CD8-positive, alpha-beta memory T cell (primary cell): ENCODE data around the gene CHST1. TPM values are rescaled to one million over a fixed set of nuclear protein-coding genes. Genes with fewer than 3 reads are reported as not detected.

ENCODE experiments used
- CTCF ChIA-PET: fragments of 350-600 bp; sonication (Branson Sonifier 250); formaldehyde crosslinking; loops from one replicate; lab custom pipeline; 2021; ENCODE audit warnings: antibody characterized with exemption; lab: Charles Lee
- POLR2A ChIA-PET: fragments of 350-600 bp; sonication (Branson Sonifier 250); formaldehyde crosslinking; loops from one replicate; lab custom pipeline; 2021; ENCODE audit warnings: antibody characterized with exemption; lab: Charles Lee
- DNase-seq, 5 donors: peaks; one replicate each; pipeline versions ENCODE4 v3.0.0 to v3.0.0-alpha.2; 2020 to 2022; ENCODE audit warnings: mixed read lengths in 1 of 5
- H3K27ac ChIP-seq: one replicate; pipeline ENCODE4 v1.7.0; 2013; ENCODE audit warnings: low read depth, mild to moderate bottlenecking, low read length, moderate library complexity
- H3K27me3 ChIP-seq: 2 replicates; pipeline ENCODE4 v1.7.0; 2013; ENCODE audit warnings: low read length, mild to moderate bottlenecking; ENCODE audit not compliant: insufficient read depth, poor library complexity, severe bottlenecking
- H3K36me3 ChIP-seq: 2 replicates; pipeline ENCODE4 v1.7.0; 2013; ENCODE audit warnings: mild to moderate bottlenecking, low read length, moderate library complexity; ENCODE audit not compliant: insufficient read depth
- H3K4me1 ChIP-seq: 2 replicates; pipeline ENCODE4 v1.7.0; 2013; ENCODE audit warnings: mild to moderate bottlenecking, low read length, moderate library complexity; ENCODE audit not compliant: insufficient read depth
- H3K4me3 ChIP-seq: 2 replicates; pipeline ENCODE4 v1.7.0; 2013; ENCODE audit warnings: mild to moderate bottlenecking, low read length
- H3K9me3 ChIP-seq: 2 replicates; pipeline ENCODE4 v1.7.0; 2013; ENCODE audit warnings: mild to moderate bottlenecking, low read length
- H3K27ac Mint-ChIP-seq, 8 donors: one replicate each; pipeline ENCODE4 v1.8.0; 2020 to 2021; ENCODE audit warnings: mixed read lengths in 8 of 8, mild to moderate bottlenecking in 6 of 8, inconsistent platforms in 3 of 8, moderate library complexity in 3 of 8
- H3K27me3 Mint-ChIP-seq, 2 donors: one replicate each; pipeline ENCODE4 v1.8.0; 2020 to 2021; ENCODE audit warnings: mixed read lengths in 2 of 2, mild to moderate bottlenecking in 1 of 2, moderate library complexity in 1 of 2
- H3K36me3 Mint-ChIP-seq, 3 donors: one replicate each; pipeline ENCODE4 v1.8.0; 2020 to 2021; ENCODE audit warnings: mixed read lengths in 3 of 3, inconsistent platforms in 1 of 3, mild to moderate bottlenecking in 1 of 3
- H3K4me1 Mint-ChIP-seq, 3 donors: one replicate each; pipeline ENCODE4 v1.8.0; 2020 to 2021; ENCODE audit warnings: mixed read lengths in 3 of 3, inconsistent platforms in 1 of 3, mild to moderate bottlenecking in 1 of 3
- H3K4me3 Mint-ChIP-seq, 7 donors: one replicate each; pipeline ENCODE4 v1.8.0; 2020 to 2021; ENCODE audit warnings: mixed read lengths in 7 of 7, mild to moderate bottlenecking in 6 of 7, moderate library complexity in 4 of 7, inconsistent platforms in 2 of 7
- H3K9me3 Mint-ChIP-seq, 5 donors: one replicate each; pipeline ENCODE4 v1.8.0; 2020 to 2022; ENCODE audit warnings: mixed read lengths in 5 of 5, mild to moderate bottlenecking in 3 of 5, moderate library complexity in 2 of 5, inconsistent platforms in 1 of 5
- polyA plus RNA-seq: library from polyadenylated mRNA; unstranded; fragments of 300-500 nt; fragmentation: Illumina TruSeq; gene quantifications from one replicate; pipeline ENCODE4 v1.2.3, GENCODE V29; 2021
- total RNA-seq, 2 experiments: library from RNA; stranded (reverse); gene quantifications; one replicate each; pipeline ENCODE4 v1.2.3, GENCODE V29; 2021

Gene CHST1
- total and polyA plus RNA-seq, 3 experiments from 2014 or later = 0.80 to 0.94 TPM; not detected in 1

DNA sequence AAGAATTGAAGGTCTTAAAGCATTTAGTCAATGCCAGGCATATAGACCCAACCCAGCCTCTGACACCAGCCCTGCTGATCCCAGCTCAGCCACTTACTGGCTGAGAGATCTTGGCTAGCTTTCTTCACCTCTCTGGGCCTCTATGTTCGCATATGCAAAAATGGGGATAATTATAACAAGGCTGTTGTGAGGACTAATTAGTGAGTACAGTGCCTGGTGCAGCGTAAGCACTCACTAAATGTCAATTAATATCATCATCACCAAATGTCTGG, 10.5 kb downstream of the CHST1 start:
- Mint-ChIP-seq H3K4me3 (peak overlapping the region in 1 of 7 donors; percentile 58), H3K27ac (no peak overlapping the region), H3K4me1 (peaks cover 4 to 12% (median 7%) of the 10 kb centered on the region in 3 donors), H3K36me3 (no peaks in the 10 kb centered on the region), H3K27me3 (peaks cover 22 to 38% of the 10 kb centered on the region in 2 donors), H3K9me3 (no peaks in the 10 kb centered on the region)
- no peak for DNase-seq
- no peaks in the 10 kb centered on the region for H3K27me3 ChIP-seq
- H3K4me1 ChIP-seq = no peaks in the 10 kb centered on the region
- H3K9me3 ChIP-seq = no peaks in the 10 kb centered on the region
- H3K4me3 ChIP-seq = no peak overlapping the region
- CTCF ChIA-PET = interaction anchor here (0.8 to 3.8 kb wide), 10 partner anchors 9 to 727 kb away, joined by 3 to 29 read pairs (median 4); no protein-coding TSS in a partner anchor
- no peaks in the 10 kb centered on the region for H3K36me3 ChIP-seq
- POLR2A ChIA-PET = no interaction called here
- no peak overlapping the region for H3K27ac ChIP-seq

GRCh38 chr11:45654231-45655011, 11.0 kb downstream of the CHST1 start:
- POLR2A ChIA-PET = no interaction called here
- Mint-ChIP-seq H3K27me3 (peaks cover 19 to 33% of the 10 kb centered on the region in 2 donors), H3K27ac (no peak overlapping the region), H3K9me3 (no peaks in the 10 kb centered on the region), H3K4me3 (no peak overlapping the region), H3K4me1 (peaks cover 4 to 12% (median 7%) of the 10 kb centered on the region in 3 donors), H3K36me3 (no peaks in the 10 kb centered on the region)
- H3K9me3 ChIP-seq = no peaks in the 10 kb centered on the region
- no peaks in the 10 kb centered on the region for H3K4me1 ChIP-seq
- CTCF ChIA-PET = interaction anchor here (0.8 to 3.8 kb wide), 10 partner anchors 9 to 726 kb away, joined by 3 to 29 read pairs (median 4); no protein-coding TSS in a partner anchor
- H3K27me3 ChIP-seq = no peaks in the 10 kb centered on the region
- no peak for DNase-seq
- H3K36me3 ChIP-seq = no peaks in the 10 kb centered on the region
- no peak overlapping the region for H3K27ac ChIP-seq
- H3K4me3 ChIP-seq = no peak overlapping the region

DNA sequence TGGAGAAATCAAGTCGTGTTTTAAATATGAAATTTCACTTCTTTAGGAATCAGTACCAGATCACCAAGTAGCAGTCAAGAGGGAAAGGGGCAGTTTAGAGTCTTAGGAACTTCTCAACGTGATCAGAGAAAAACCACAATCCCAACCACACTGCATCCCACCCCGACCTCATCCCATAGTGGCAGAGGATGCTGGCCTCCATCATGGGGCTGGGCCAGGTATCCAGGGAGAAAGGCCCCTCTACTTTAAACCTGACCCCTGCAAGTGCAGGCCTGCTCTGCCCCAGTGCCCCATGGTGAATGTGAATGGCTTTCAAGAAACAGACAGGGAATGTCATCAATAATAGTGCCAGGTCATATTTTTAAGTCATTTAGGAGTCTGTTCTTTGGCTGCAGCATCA, 12.1 kb downstream of the CHST1 start:
- H3K27me3 Mint-ChIP-seq = peaks cover 22 to 35% of the 10 kb centered on the region in 2 donors
- H3K27ac ChIP-seq = no peak overlapping the region
- CTCF ChIA-PET = interaction anchor here (3.8 kb wide), 1 partner anchor 282 kb away, joined by 29 read pairs; no protein-coding TSS in a partner anchor

GRCh38 chr11:45652781-45653180, 12.6 kb downstream of the CHST1 start:
- Histone ChIP-seq H3K9me3 (no peaks in the 10 kb centered on the region), H3K27ac (no peak overlapping the region), H3K4me3 (no peak overlapping the region), H3K4me1 (no peaks in the 10 kb centered on the region), H3K36me3 (no peaks in the 10 kb centered on the region), H3K27me3 (no peaks in the 10 kb centered on the region)
- ChIA-PET POLR2A (no interaction called here), CTCF (interaction anchor here (3.8 kb wide), 1 partner anchor 281 kb away, joined by 29 read pairs; no protein-coding TSS in a partner anchor)
- DNase-seq = peak in 1 of 5 donors; percentile 13
- Mint-ChIP-seq H3K36me3 (no peaks in the 10 kb centered on the region), H3K27ac (no peak overlapping the region), H3K27me3 (peaks cover 20 to 30% of the 10 kb centered on the region in 2 donors), H3K9me3 (no peaks in the 10 kb centered on the region), H3K4me1 (peaks cover 4 to 12% (median 7%) of the 10 kb centered on the region in 3 donors), H3K4me3 (no peak overlapping the region)

More for the DNA sequence above, 12.1 kb downstream of the CHST1 start:
- Histone ChIP-seq H3K27me3 (no peaks in the 10 kb centered on the region), H3K4me1 (no peaks in the 10 kb centered on the region), H3K4me3 (no peak overlapping the region), H3K9me3 (no peaks in the 10 kb centered on the region), H3K36me3 (no peaks in the 10 kb centered on the region)
- H3K4me3 Mint-ChIP-seq = no peak overlapping the region
- H3K9me3 Mint-ChIP-seq = no peaks in the 10 kb centered on the region
- no peak overlapping the region for H3K27ac Mint-ChIP-seq
- POLR2A ChIA-PET = no interaction called here
- peaks cover 4 to 12% (median 7%) of the 10 kb centered on the region in 3 donors for H3K4me1 Mint-ChIP-seq
- DNase-seq = no peak
- no peaks in the 10 kb centered on the region for H3K36me3 Mint-ChIP-seq

DNA sequence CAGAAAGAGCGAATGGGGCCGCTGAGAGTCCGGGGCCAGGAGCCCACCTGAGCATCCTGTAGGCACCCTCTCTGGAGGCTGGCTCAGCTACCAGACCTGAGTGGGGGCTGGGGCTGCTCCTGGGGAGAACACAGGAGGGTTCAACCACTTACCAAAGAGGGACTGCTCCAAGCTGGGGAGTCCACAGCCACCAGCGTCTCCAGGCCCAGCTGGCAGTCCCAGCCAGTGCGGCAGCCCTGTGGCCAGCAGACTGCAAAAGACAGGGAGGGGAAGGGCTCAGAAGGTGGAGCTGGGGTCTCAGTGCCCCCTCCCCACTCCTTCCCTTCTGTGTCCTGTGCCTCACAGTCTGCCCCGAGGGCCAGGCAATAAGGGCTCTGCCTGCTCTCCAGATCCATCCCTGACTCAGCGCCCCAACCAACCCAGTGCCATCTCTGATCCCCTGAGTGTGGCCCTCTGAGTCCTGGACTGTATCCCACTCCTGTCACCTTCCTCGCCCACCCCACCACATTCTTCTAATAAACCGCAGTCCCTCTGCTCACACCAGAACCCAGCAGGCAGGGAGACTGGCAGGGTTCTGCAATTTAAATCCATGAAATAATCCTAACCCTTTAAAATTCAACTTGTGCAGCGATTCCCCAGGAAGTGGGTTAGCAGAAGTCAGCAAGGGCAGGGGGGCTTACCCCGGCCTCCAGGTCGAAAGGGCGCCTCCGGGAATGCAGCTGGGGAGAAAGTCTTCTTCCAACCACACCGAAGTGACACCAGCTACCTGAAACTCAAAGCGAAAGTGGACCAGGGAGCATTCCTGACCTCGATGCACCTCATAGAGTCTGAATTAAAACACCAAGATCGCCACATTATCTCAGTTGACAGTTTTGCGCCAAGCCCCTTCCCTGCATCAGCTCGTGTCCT, 13.3 kb downstream of the CHST1 start:
- Histone ChIP-seq H3K27ac (no peak overlapping the region), H3K36me3 (no peaks in the 10 kb centered on the region), H3K4me3 (no peak overlapping the region), H3K4me1 (no peaks in the 10 kb centered on the region), H3K9me3 (no peaks in the 10 kb centered on the region), H3K27me3 (no peaks in the 10 kb centered on the region)
- POLR2A ChIA-PET = no interaction called here
- Mint-ChIP-seq H3K27ac (no peak overlapping the region), H3K4me1 (peaks cover 4 to 12% (median 11%) of the 10 kb centered on the region in 3 donors), H3K4me3 (no peak overlapping the region), H3K9me3 (no peaks in the 10 kb centered on the region), H3K36me3 (no peaks in the 10 kb centered on the region), H3K27me3 (peaks cover 18 to 28% of the 10 kb centered on the region in 2 donors)
- CTCF ChIA-PET = interaction anchor here (3.8 kb wide), 1 partner anchor 280 kb away, joined by 29 read pairs; no protein-coding TSS in a partner anchor
- DNase-seq = peak in 1 of 5 donors; percentile 42

- no peak overlapping the region for H3K4me3 ChIP-seq
- no peak overlapping the region for H3K4me3 Mint-ChIP-seq
- peaks cover 4 to 12% (median 12%) of the 10 kb centered on the region in 3 donors for H3K4me1 Mint-ChIP-seq
- ChIA-PET CTCF (no interaction called here), POLR2A (no interaction called here)
- peaks cover 17 to 25% of the 10 kb centered on the region in 2 donors for H3K27me3 Mint-ChIP-seq
- no peaks in the 10 kb centered on the region for H3K4me1 ChIP-seq
- H3K27me3 ChIP-seq = no peaks in the 10 kb centered on the region
- DNase-seq = no peak
- H3K9me3 ChIP-seq = no peaks in the 10 kb centered on the region
- no peak overlapping the region for H3K27ac Mint-ChIP-seq
- peaks cover 0 to 2% (median 0%) of the 10 kb centered on the region in 5 donors for H3K9me3 Mint-ChIP-seq
- no peaks in the 10 kb centered on the region for H3K36me3 ChIP-seq
- no peaks in the 10 kb centered on the region for H3K36me3 Mint-ChIP-seq
- H3K27ac ChIP-seq = no peak overlapping the region
Measured at GRCh38 chr11:45651156-45651555, 14.3 kb downstream of the CHST1 start.

GRCh38 chr11:45650166-45651095, 15.0 kb downstream of the CHST1 start:
- peaks cover 4 to 11% (median 9%) of the 10 kb centered on the region in 3 donors for H3K4me1 Mint-ChIP-seq

More at GRCh38 chr11:45650166-45651095, 15.0 kb downstream of the CHST1 start:
- no peaks in the 10 kb centered on the region for H3K9me3 ChIP-seq
- CTCF ChIA-PET = no interaction called here
- no peaks in the 10 kb centered on the region for H3K36me3 ChIP-seq
- no peak overlapping the region for H3K4me3 ChIP-seq
- peak in 1 of 5 donors; percentile 40 for DNase-seq
- Mint-ChIP-seq H3K9me3 (peaks cover 0 to 2% (median 0%) of the 10 kb centered on the region in 5 donors), H3K36me3 (no peaks in the 10 kb centered on the region), H3K27ac (peak overlapping the region in 1 of 8 donors; percentile 26), H3K27me3 (peaks cover 17 to 23% of the 10 kb centered on the region in 2 donors), H3K4me3 (peak overlapping the region in 1 of 7 donors; percentile 51)
- no peaks in the 10 kb centered on the region for H3K4me1 ChIP-seq
- no peaks in the 10 kb centered on the region for H3K27me3 ChIP-seq
- POLR2A ChIA-PET = no interaction called here
- no peak overlapping the region for H3K27ac ChIP-seq
